ENCODE measurements around the gene DLGAP4.

DLGAP4 gene

DNA sequence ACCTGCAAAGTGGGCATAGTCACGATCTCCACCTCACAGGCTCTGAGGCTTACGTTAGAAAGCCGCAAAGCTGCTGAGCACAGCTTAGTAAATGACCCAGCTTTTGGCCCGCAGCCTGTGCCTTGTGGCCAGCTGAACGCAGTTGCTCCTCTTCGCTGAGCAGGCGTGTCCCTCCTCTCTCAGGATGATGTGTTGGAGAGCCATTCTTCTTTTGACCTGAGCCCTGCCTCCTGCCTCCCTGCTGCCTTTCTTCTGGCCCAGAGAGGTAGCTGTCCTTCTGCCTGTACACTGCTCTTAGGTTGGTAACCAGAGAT is 187.6 kb downstream of the DLGAP4 start:
- Histone ChIP-seq H2AFZ (ENCODE audit: low read depth) (no peak overlapping the region), H3K27me3 (ENCODE audit: insufficient read depth, low read depth) (no peaks in the 10 kb centered on the region), H3K4me3 (IDR thresholded peaks at IDR 0.05; ENCODE audit: insufficient read depth, low read depth, low read length) (no peak overlapping the region), H3K36me3 (ENCODE audit: insufficient read depth) (no peaks in the 10 kb centered on the region), H3K79me2 (ENCODE audit: insufficient read depth, low read depth) (0 out of 2 replicates have a peak, but pooled peaks cover 4% of the 10 kb centered on the region), H3K27ac (peak overlapping the region; percentile 66; the same call in 1 of the 2 replicates), H3K4me1 (ENCODE audit: low read depth, poor library complexity, severe bottlenecking) (peaks cover 43% of the 10 kb centered on the region), H4K20me1 (ENCODE audit: insufficient read depth) (no peaks in the 10 kb centered on the region), H3K4me2 (no peak overlapping the region), H3K9ac (no peak overlapping the region)
- TF ChIP-seq, protein P1, sequence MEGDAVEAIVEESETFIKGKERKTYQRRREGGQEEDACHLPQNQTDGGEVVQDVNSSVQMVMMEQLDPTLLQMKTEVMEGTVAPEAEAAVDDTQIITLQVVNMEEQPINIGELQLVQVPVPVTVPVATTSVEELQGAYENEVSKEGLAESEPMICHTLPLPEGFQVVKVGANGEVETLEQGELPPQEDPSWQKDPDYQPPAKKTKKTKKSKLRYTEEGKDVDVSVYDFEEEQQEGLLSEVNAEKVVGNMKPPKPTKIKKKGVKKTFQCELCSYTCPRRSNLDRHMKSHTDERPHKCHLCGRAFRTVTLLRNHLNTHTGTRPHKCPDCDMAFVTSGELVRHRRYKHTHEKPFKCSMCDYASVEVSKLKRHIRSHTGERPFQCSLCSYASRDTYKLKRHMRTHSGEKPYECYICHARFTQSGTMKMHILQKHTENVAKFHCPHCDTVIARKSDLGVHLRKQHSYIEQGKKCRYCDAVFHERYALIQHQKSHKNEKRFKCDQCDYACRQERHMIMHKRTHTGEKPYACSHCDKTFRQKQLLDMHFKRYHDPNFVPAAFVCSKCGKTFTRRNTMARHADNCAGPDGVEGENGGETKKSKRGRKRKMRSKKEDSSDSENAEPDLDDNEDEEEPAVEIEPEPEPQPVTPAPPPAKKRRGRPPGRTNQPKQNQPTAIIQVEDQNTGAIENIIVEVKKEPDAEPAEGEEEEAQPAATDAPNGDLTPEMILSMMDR (conservative IDR thresholded peaks at IDR 0.05; ENCODE audit: low read depth, low read length) = no peak

DNA sequence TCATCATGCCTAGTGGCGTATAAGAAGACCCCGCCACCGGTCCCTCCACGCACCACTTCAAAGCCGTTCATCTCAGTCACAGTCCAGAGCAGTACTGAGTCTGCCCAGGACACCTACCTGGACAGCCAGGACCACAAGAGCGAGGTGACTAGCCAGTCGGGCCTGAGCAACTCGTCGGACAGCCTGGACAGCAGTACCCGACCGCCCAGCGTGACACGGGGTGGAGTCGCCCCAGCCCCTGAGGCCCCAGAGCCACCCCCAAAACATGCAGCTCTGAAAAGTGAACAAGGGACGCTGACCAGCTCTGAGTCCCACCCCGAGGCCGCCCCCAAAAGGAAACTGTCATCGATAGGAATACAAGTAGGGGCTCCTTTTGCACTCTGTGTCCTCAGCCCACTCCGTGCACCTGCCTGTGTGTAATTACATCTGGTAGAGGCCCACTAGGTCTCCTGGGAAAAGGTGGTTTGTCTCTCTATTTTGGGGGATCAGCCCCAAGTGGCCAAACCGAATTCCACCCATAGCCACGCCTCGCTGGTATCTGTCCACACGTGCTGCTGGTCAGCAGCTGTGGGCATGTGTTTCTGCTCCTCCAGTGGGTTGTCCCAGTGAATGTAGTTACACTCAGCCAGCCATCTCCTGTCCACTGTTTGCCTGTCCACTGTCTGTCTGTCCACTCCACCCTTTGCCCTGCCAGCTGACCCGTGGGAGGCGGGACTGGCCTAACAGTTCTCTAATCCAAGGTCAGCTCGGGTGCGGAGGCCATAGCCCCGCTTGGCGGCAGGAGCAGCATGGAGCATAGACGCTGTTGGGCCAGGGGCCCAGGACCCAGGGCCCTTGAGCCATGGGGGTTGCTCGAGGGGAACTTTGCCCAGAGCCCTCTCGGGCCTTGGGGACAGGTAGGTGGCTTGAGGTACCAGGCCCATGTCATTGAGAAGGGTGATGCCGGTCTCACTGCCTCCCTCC is 190.8 kb downstream of the DLGAP4 start:
- Histone ChIP-seq H3K36me3 (ENCODE audit: insufficient read depth) (no peaks in the 10 kb centered on the region), H3K27me3 (ENCODE audit: insufficient read depth, low read depth) (no peaks in the 10 kb centered on the region), H3K4me2 (no peak overlapping the region), H3K27ac (no peak overlapping the region), H3K79me2 (ENCODE audit: insufficient read depth, low read depth) (0 out of 2 replicates have a peak, but pooled peaks cover 4% of the 10 kb centered on the region), H3K9ac (no peak overlapping the region), H3K4me1 (ENCODE audit: low read depth, poor library complexity, severe bottlenecking) (peaks cover 32% of the 10 kb centered on the region), H3K4me3 (IDR thresholded peaks at IDR 0.05; ENCODE audit: insufficient read depth, low read depth, low read length) (no peak overlapping the region), H2AFZ (ENCODE audit: low read depth) (no peak overlapping the region), H4K20me1 (ENCODE audit: insufficient read depth) (no peaks in the 10 kb centered on the region)
- TF ChIP-seq, protein P1 (conservative IDR thresholded peaks at IDR 0.05; ENCODE audit: low read depth, low read length) = no peak

DNA sequence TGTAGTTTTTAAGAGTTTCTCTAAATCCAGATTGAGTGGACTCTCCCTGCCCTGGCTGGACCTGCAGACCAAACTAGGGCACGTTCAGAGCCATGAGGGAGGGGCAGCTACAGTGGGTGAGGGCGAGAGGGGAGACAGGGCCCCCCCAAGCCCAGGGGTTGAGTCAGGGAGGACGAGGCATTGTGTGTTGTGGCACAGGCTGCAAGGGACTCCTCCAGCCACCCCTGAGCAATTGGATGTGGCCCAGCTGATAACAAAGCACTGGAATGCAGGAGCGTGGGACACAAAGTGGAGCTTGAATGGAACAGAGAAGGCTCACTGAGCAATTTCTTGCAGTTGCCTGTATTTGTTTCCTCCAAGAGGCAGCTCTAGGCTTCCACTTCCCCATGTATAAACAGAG is 191.7 kb downstream of the DLGAP4 start:
- Histone ChIP-seq H3K79me2 (ENCODE audit: insufficient read depth, low read depth) (0 out of 2 replicates have a peak, but pooled peaks cover 4% of the 10 kb centered on the region), H3K4me2 (no peak overlapping the region), H3K27ac (no peak overlapping the region), H3K4me1 (ENCODE audit: low read depth, poor library complexity, severe bottlenecking) (peaks cover 23% of the 10 kb centered on the region), H3K36me3 (ENCODE audit: insufficient read depth) (no peaks in the 10 kb centered on the region), H3K4me3 (IDR thresholded peaks at IDR 0.05; ENCODE audit: insufficient read depth, low read depth, low read length) (no peak overlapping the region), H4K20me1 (ENCODE audit: insufficient read depth) (no peaks in the 10 kb centered on the region), H2AFZ (ENCODE audit: low read depth) (no peak overlapping the region), H3K9ac (no peak overlapping the region), H3K27me3 (ENCODE audit: insufficient read depth, low read depth) (no peaks in the 10 kb centered on the region)
- TF ChIP-seq, protein P1 (conservative IDR thresholded peaks at IDR 0.05; ENCODE audit: low read depth, low read length) = no peak

DNA sequence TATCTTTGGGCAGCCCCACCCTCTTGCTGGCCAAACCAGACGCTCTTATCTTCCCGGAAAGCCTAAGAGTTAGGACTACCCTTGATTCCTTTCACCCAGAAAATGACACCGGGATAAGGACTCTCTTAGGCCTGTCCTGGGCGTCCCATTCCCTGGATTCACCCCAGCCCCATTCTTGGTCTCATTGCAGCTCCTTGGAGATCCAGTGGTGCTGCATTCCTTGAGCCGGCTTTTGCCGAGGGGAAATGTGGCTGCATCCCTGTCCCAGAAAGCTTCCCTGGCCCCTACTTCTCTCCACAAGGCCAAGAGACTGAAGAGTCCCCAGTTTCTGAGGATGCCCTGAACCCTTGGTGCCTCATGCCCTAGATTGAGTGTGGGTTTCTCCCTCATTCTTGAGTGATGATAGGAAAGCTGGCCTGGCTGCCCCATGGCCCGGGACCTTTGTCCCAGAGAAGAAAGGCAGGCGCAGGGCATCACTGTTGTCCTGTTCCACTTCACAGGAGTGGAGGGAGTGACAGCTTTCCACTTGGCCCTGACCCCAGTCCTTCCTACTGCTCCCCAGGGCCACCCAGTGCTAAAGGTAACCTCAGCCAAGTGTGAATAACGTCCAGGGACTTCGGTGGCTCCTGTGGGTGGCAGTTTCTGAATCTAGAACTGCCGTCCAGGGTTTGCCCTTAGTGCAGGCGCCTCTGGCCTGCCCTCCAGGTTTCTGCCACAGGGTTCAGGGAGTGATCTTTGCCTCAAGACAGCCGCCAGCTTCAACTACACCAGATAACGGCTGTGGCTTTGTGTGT is 192.4 kb downstream of the DLGAP4 start:
- Histone ChIP-seq H4K20me1 (ENCODE audit: insufficient read depth) (no peaks in the 10 kb centered on the region), H3K9ac (no peak overlapping the region), H3K4me2 (no peak overlapping the region), H3K27ac (no peak overlapping the region), H3K4me1 (ENCODE audit: low read depth, poor library complexity, severe bottlenecking) (peaks cover 17% of the 10 kb centered on the region), H3K27me3 (ENCODE audit: insufficient read depth, low read depth) (no peaks in the 10 kb centered on the region), H3K36me3 (ENCODE audit: insufficient read depth) (no peaks in the 10 kb centered on the region), H3K79me2 (ENCODE audit: insufficient read depth, low read depth) (0 out of 2 replicates have a peak, but pooled peaks cover 4% of the 10 kb centered on the region), H2AFZ (ENCODE audit: low read depth) (no peak overlapping the region), H3K4me3 (IDR thresholded peaks at IDR 0.05; ENCODE audit: insufficient read depth, low read depth, low read length) (no peak overlapping the region)
- TF ChIP-seq, protein P1 (conservative IDR thresholded peaks at IDR 0.05; ENCODE audit: low read depth, low read length) = no peak
